H1 (cell line): Measurements from ENCODE around the gene LDLRAP1. TPM values are rescaled to one million over a fixed set of nuclear protein-coding genes. Genes with fewer than 3 reads are reported as not detected.

Source experiments
- CHD7 ChIP-seq: fragments of 300-600 bp; sonication (generic); IDR thresholded peaks from 2 replicates; pipeline ENCODE4 v1.7.1; 2012; ENCODE audit warnings: low read length, moderate library complexity, mild to moderate bottlenecking, inconsistent platforms; ENCODE audit not compliant: insufficient replicate concordance
- EP300 ChIP-seq, 2 experiments: IDR thresholded peaks; 1 replicate in 1 of 2; 2 replicates in 1 of 2; pipeline ENCODE4 v1.6.1; 2011 to 2012; ENCODE audit warnings: low read depth in 2 of 2, low read length in 2 of 2, mild to moderate bottlenecking in 2 of 2, borderline replicate concordance in 1 of 2, inconsistent platforms in 1 of 2, moderate library complexity in 1 of 2
- MAX ChIP-seq: IDR thresholded peaks from 2 replicates; pipeline ENCODE4 v1.6.1; 2012; ENCODE audit warnings: inconsistent platforms
- POLR2AphosphoS5 ChIP-seq: IDR thresholded peaks from 2 replicates; pipeline ENCODE4 v1.6.1; 2011; ENCODE audit warnings: low read depth, low read length
- SIX5 ChIP-seq: IDR thresholded peaks from 2 replicates; pipeline ENCODE4 v1.6.1; 2011; ENCODE audit warnings: mild to moderate bottlenecking, low read depth, low read length
- SRF ChIP-seq: IDR thresholded peaks from 2 replicates; pipeline ENCODE4 v1.6.1; 2011; ENCODE audit warnings: mild to moderate bottlenecking, low read depth, low read length, moderate library complexity
- polyA plus RNA-seq, 7 experiments: library from polyadenylated mRNA; depleted of rRNA in 3 of 7; stranded (reverse) in 5 of 7; unstranded in 2 of 7; fragments of >200 nt in 5 of 7; fragments of 200-250 nt in 2 of 7; gene quantifications; 1 replicate in 5 of 7; 2 replicates in 1 of 7; 4 replicates in 1 of 7; pipeline versions ENCODE4 v1.2.1 to v1.2.3, GENCODE V29; 2011 to 2013; ENCODE audit warnings: missing spikeins in 2 of 7, mixed read lengths in 2 of 7
- total RNA-seq: library from RNA; stranded (reverse); fragmentation: NEBNext Ultra II Directional; extraction: Animal tissue kit (Norgen Biotek cat#: 25700); gene quantifications from 2 replicates; pipeline ENCODE4 v1.2.1, GENCODE V29; 2021
- TF ChIP-seq, protein P1 (sequence below): IDR thresholded peaks from 2 replicates; pipeline ENCODE4 v1.6.1; 2012; ENCODE audit warnings: low read length, inconsistent platforms

The LDLRAP1 gene
- total and polyA plus RNA-seq, 2 of the 8 experiments (the other 6 are each of a cell fraction or from before 2014, with no cell fraction given), result 12.8 to 13.2 TPM

GRCh38 chr1:25550683-25551310 lies 7.4 kb downstream of the LDLRAP1 start (continued):
- no peak for TF ChIP-seq CHD7
- no peak for TF ChIP-seq SRF
- TF ChIP-seq, protein P1, sequence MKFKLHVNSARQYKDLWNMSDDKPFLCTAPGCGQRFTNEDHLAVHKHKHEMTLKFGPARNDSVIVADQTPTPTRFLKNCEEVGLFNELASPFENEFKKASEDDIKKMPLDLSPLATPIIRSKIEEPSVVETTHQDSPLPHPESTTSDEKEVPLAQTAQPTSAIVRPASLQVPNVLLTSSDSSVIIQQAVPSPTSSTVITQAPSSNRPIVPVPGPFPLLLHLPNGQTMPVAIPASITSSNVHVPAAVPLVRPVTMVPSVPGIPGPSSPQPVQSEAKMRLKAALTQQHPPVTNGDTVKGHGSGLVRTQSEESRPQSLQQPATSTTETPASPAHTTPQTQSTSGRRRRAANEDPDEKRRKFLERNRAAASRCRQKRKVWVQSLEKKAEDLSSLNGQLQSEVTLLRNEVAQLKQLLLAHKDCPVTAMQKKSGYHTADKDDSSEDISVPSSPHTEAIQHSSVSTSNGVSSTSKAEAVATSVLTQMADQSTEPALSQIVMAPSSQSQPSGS, result no peak
- TF ChIP-seq SIX5, result no peak
- no peak for TF ChIP-seq EP300 (IDR thresholded peaks at IDR 0.05; ENCODE audit: borderline replicate concordance in 1 of 2, low read depth in 2 of 2, low read length in 2 of 2)
- TF ChIP-seq POLR2AphosphoS5, result no peak
- no peak for TF ChIP-seq MAX
- TF ChIP-seq, all 59 proteins: peak for 0
